Spleen (tissue), 11 donors: ENCODE data around the gene TMEM217. TPM values are rescaled to one million over a fixed set of nuclear protein-coding genes. Genes with fewer than 3 reads are reported as not detected.

Experiments used
- DNase-seq: peaks from one replicate; pipeline ENCODE4 v3.0.0-alpha.2; 2020
- H3K27ac ChIP-seq, 8 donors: fragments of 200-600 bp; sonication (generic) in 7 of 8; 1 replicate in 4 of 8; 2 replicates in 4 of 8; pipeline versions ENCODE4 v1.5.0 to v1.8.0; 2016 to 2021; ENCODE audit warnings: inconsistent platforms in 4 of 8, mild to moderate bottlenecking in 4 of 8, moderate library complexity in 1 of 8
- H3K27me3 ChIP-seq, 7 donors: fragments of 200-600 bp; sonication (generic) in 6 of 7; replicated peaks in 1 of 7; 1 replicate in 4 of 7; 2 replicates in 3 of 7; pipeline versions ENCODE4 v1.5.0 to v1.8.0; 2016 to 2021; ENCODE audit warnings: inconsistent platforms in 3 of 7, mild to moderate bottlenecking in 1 of 7
- H3K36me3 ChIP-seq, 6 donors: fragments of 200-600 bp; sonication (generic) in 5 of 6; 1 replicate in 4 of 6; 2 replicates in 2 of 6; pipeline versions ENCODE4 v1.5.0 to v1.8.0; 2016 to 2021; ENCODE audit warnings: inconsistent platforms in 2 of 6
- H3K4me1 ChIP-seq, 6 donors: fragments of 200-600 bp; sonication (generic) in 5 of 6; 1 replicate in 3 of 6; 2 replicates in 3 of 6; pipeline versions ENCODE4 v1.5.0 to v1.8.0; 2016 to 2021; ENCODE audit warnings: inconsistent platforms in 3 of 6
- H3K4me3 ChIP-seq, 8 donors: fragments of 200-600 bp; sonication (generic) in 7 of 8; 1 replicate in 4 of 8; 2 replicates in 4 of 8; pipeline versions ENCODE4 v1.5.0 to v1.8.0; 2016 to 2021; ENCODE audit warnings: inconsistent platforms in 4 of 8, mild to moderate bottlenecking in 4 of 8, moderate library complexity in 2 of 8
- H3K9me3 ChIP-seq, 8 donors: fragments of 200-600 bp; sonication (generic) in 7 of 8; 1 replicate in 4 of 8; 2 replicates in 4 of 8; pipeline versions ENCODE4 v1.5.0 to v1.8.0; 2016 to 2021; ENCODE audit warnings: inconsistent platforms in 4 of 8
- POLR2A ChIP-seq, 3 donors: fragments of 450-650 bp; IDR thresholded peaks; one replicate each; pipeline ENCODE4 v1.5.1; 2017; ENCODE audit warnings: antibody characterized with exemption in 3 of 3, mild to moderate bottlenecking in 1 of 3
- POLR2AphosphoS5 ChIP-seq, 3 donors: sonication (generic); formaldehyde crosslinking; IDR thresholded peaks; one replicate each; pipeline ENCODE4 v1.5.1; 2017; ENCODE audit warnings: antibody characterized with exemption in 3 of 3
- WGBS, 5 donors: extraction: QIAGEN DNeasy Blood & Tissue Kit in 3 of 5; methylation state at CpG; one replicate each; pipeline versions ENCODE4 v1.1.5 to v1.1.7; 2013 to 2018; 5-methylcytosine and 5-hydroxymethylcytosine counted together
- intact Hi-C: fragments of 100-400 bp; cut with DNase I; formaldehyde crosslinking; loops from one replicate; pipeline ENCODE4 v1.15.0; 2023; ENCODE audit warnings: low total_unique reads
- polyA plus RNA-seq, 3 donors: library from polyadenylated mRNA; stranded (reverse); fragments of 200-250 nt; gene quantifications; one replicate each; pipeline ENCODE4 v1.2.1, GENCODE V29; 2013
- total RNA-seq, 7 donors: library from RNA; depleted of rRNA in 3 of 7; stranded (reverse); fragments of >200 nt in 3 of 7; fragmentation: NEBNext Ultra II Directional in 4 of 7; extraction: Animal tissue kit (Norgen Biotek cat#: 25700) in 4 of 7; gene quantifications; one replicate each; pipeline versions ENCODE4 v1.1.0 to v1.2.1, GENCODE V29; 2016 to 2021
- TF ChIP-seq, protein P1 (sequence below), 11 experiments: fragments of 200-600 bp in 7 of 11; fragments of 450-650 bp in 4 of 11; sonication (generic) in 4 of 11; IDR thresholded peaks in 8 of 11; conservative IDR thresholded peaks in 3 of 11; 1 replicate in 7 of 11; 2 replicates in 4 of 11; pipeline versions ENCODE4 v1.4.0 to v1.8.0; 2016 to 2021; ENCODE audit warnings: antibody characterized with exemption in 11 of 11, inconsistent platforms in 4 of 11, mild to moderate bottlenecking in 1 of 11
- donor health status: healthy with polysubstance abuse.
- donor health status: DM: no; HTN: no; CAD: no; lungs with moderate emphysema.
- donor health status: DM: no; HTN: no; CAD: no.
- donor health status: Bipolar disorder and iron deficiency.
- donor health status: healthy.
- donor health status: DM: no; HTN: no; CAD: no.
- donor health status: DM: yes; HTN: yes; CAD: no.

Gene TMEM217
- total and polyA plus RNA-seq, 10 donors: 0.32 to 2.3 (median 0.83) TPM; not detected in 2

DNA sequence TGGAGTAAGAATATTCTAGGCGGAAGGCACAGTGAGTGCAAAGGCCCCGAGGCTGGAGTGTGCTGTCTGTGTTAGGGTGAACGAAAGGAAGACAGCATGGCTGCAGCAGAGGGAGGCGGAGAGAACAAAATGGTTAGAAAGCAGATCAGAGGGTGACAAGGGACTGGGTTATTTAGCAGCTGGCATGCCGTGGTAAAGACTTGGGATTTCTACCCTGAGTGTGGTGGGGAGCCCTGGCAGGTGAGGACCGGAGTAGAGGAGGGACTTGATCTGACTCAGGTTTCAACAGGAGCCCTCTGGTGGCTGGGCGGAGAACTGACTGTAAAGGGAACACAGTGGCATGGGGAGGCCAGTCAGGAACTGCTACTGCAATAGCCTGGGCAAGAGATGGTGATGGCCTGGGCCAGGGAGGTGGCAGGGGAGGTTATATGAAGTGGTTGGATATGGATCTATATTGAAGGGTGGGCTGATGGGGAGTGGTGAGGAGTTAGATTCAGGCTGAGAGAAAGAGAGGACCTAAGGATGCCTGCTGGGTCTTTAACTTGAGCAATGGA, 50.0 kb downstream of the TMEM217 start:
- Histone ChIP-seq H3K27me3 (no peaks in the 10 kb centered on the region), H3K36me3 (no peaks in the 10 kb centered on the region), H3K4me1 (peaks cover 0 to 67% (median 33%) of the 10 kb centered on the region in 6 donors), H3K9me3 (no peaks in the 10 kb centered on the region), H3K4me3 (no peak overlapping the region), H3K27ac (peak overlapping the region in 4 of 8 donors; percentile 27 to 62 (median 56))
- intact Hi-C loops: loop anchor here (2.0 kb wide), 1 partner anchor 189 kb away; no protein-coding TSS in a partner anchor
- peak in 2 of 3 donors; percentile 23 to 56 for TF ChIP-seq POLR2AphosphoS5 (IDR thresholded peaks at IDR 0.05)
- no peak for TF ChIP-seq POLR2A (IDR thresholded peaks at IDR 0.05)
- TF ChIP-seq, protein P1, sequence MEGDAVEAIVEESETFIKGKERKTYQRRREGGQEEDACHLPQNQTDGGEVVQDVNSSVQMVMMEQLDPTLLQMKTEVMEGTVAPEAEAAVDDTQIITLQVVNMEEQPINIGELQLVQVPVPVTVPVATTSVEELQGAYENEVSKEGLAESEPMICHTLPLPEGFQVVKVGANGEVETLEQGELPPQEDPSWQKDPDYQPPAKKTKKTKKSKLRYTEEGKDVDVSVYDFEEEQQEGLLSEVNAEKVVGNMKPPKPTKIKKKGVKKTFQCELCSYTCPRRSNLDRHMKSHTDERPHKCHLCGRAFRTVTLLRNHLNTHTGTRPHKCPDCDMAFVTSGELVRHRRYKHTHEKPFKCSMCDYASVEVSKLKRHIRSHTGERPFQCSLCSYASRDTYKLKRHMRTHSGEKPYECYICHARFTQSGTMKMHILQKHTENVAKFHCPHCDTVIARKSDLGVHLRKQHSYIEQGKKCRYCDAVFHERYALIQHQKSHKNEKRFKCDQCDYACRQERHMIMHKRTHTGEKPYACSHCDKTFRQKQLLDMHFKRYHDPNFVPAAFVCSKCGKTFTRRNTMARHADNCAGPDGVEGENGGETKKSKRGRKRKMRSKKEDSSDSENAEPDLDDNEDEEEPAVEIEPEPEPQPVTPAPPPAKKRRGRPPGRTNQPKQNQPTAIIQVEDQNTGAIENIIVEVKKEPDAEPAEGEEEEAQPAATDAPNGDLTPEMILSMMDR (IDR thresholded peaks at IDR 0.05 in 8 of 11, conservative IDR thresholded peaks at IDR 0.05 in 3 of 11): peak; percentile 72 to 96 (median 92)
- 52 to 59% (median 55%) methylated on average over 7 of the region's 7 CpGs for WGBS, 5 donors
- peak; percentile 96 for DNase-seq

DNA sequence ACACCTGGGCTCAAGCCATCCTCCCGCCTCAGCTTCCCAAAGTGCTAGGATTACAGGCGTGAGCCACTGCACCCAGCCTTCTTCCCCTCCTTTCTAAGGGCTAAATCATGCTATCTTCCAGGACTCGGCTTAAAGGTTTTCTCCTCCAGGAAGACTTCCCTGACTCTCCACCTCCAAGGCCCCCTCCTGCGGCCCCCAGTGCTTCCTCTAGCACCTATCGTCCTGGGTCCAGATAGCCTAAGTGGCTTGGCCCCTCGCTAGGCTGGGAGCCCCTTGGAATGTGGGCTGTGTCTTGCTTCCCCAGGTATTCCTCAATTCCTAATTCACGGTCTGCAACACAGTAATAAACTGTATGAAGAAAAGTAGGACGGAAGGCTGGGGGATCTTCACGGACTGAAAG, 51.3 kb downstream of the TMEM217 start:
- Histone ChIP-seq H3K9me3 (no peaks in the 10 kb centered on the region), H3K4me1 (peaks cover 3 to 81% (median 43%) of the 10 kb centered on the region in 6 donors), H3K4me3 (no peak overlapping the region), H3K27ac (no peak overlapping the region), H3K27me3 (no peaks in the 10 kb centered on the region), H3K36me3 (no peaks in the 10 kb centered on the region)
- DNase-seq: no peak
- intact Hi-C loops: no loop called here
- WGBS, 5 donors: 91 to 95% (median 94%) methylated on average over 9 of the region's 9 CpGs
- TF ChIP-seq, protein P1 (IDR thresholded peaks at IDR 0.05 in 8 of 11, conservative IDR thresholded peaks at IDR 0.05 in 3 of 11): no peak
- TF ChIP-seq POLR2AphosphoS5 (IDR thresholded peaks at IDR 0.05) (no peak), POLR2A (IDR thresholded peaks at IDR 0.05) (no peak)

DNA sequence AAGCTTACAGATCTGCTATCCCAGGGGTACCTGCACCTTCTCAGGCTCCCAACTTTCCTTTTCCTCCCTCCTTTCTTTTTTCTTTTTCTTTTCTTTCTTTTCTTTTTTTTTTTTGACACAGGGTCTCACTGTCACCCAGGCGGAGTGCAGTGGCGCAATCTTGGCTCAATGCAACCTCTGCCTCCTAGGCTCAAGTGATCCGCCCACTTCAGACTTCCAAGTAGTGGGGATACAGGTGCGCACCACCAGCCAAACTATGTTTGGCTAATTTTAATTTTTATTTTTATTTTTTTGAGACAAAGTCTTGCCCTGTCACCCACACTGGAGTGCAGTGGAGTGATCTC, 52.0 kb downstream of the TMEM217 start:
- intact Hi-C loops: no loop called here

More for the DNA sequence above, 52.0 kb downstream of the TMEM217 start:
- Histone ChIP-seq H3K36me3 (no peaks in the 10 kb centered on the region), H3K4me1 (peaks cover 3 to 84% (median 43%) of the 10 kb centered on the region in 6 donors), H3K27me3 (no peaks in the 10 kb centered on the region), H3K27ac (peak overlapping the region in 1 of 8 donors; percentile 32), H3K4me3 (no peak overlapping the region), H3K9me3 (no peaks in the 10 kb centered on the region)
- no peak for DNase-seq
- TF ChIP-seq POLR2A (IDR thresholded peaks at IDR 0.05) (no peak), POLR2AphosphoS5 (IDR thresholded peaks at IDR 0.05) (no peak)
- TF ChIP-seq, protein P1 (IDR thresholded peaks at IDR 0.05 in 8 of 11, conservative IDR thresholded peaks at IDR 0.05 in 3 of 11): no peak
- 50 to 94% (median 87%) methylated on average over 4 of the region's 4 CpGs for whole genome bisulfite sequencing, 5 donors
